H1 (cell line): ENCODE data around the gene TMEM107. TPM values are rescaled to one million over a fixed set of nuclear protein-coding genes. Genes with fewer than 3 reads are reported as not detected.

ENCODE experiments used
- CBX8 ChIP-seq: fragments of 300-800, 300-1000 bp; sonication (generic); IDR thresholded peaks from 2 replicates; pipeline ENCODE4 v1.7.1; 2016; ENCODE audit warnings: low read depth, low read length, borderline replicate concordance
- MAFK ChIP-seq: IDR thresholded peaks from 2 replicates; pipeline ENCODE4 v1.6.1; 2012; ENCODE audit warnings: low read depth, mild to moderate bottlenecking, improper control_type of control experiment, low read length
- NRF1 ChIP-seq: IDR thresholded peaks from 2 replicates; pipeline ENCODE4 v1.6.1; 2011; ENCODE audit warnings: mild to moderate bottlenecking, low read depth, low read length, improper control_type of control experiment
- RBBP5 ChIP-seq: IDR thresholded peaks from 2 replicates; pipeline ENCODE4 v1.7.1; 2012; ENCODE audit warnings: low read depth, mild to moderate bottlenecking, inconsistent platforms, low read length, moderate library complexity, borderline replicate concordance
- SIRT6 ChIP-seq: IDR thresholded peaks from one replicate; pipeline ENCODE4 v1.7.1; 2012; ENCODE audit warnings: low read length, inconsistent platforms
- polyA plus RNA-seq, 7 experiments: library from polyadenylated mRNA; depleted of rRNA in 3 of 7; stranded (reverse) in 5 of 7; unstranded in 2 of 7; fragments of >200 nt in 5 of 7; fragments of 200-250 nt in 2 of 7; gene quantifications; 1 replicate in 5 of 7; 2 replicates in 1 of 7; 4 replicates in 1 of 7; pipeline versions ENCODE4 v1.2.1 to v1.2.3, GENCODE V29; 2011 to 2013; ENCODE audit warnings: missing spikeins in 2 of 7, mixed read lengths in 2 of 7
- total RNA-seq: library from RNA; stranded (reverse); fragmentation: NEBNext Ultra II Directional; extraction: Animal tissue kit (Norgen Biotek cat#: 25700); gene quantifications from 2 replicates; pipeline ENCODE4 v1.2.1, GENCODE V29; 2021
- TF ChIP-seq, protein P1 (sequence below), 3 experiments: IDR thresholded peaks; 1 replicate in 2 of 3; 2 replicates in 1 of 3; pipeline versions ENCODE4 v1.5.1 to v1.6.1; 2011; ENCODE audit warnings: low read length in 3 of 3, mild to moderate bottlenecking in 3 of 3, inconsistent platforms in 2 of 3, low read depth in 1 of 3, moderate library complexity in 1 of 3; ENCODE audit not compliant: insufficient read depth in 1 of 3; ENCODE audit errors: control extremely low read depth in 1 of 3

Gene TMEM107
- total and polyA plus RNA-seq, 2 of the 8 experiments (the other 6 are each of a cell fraction or from before 2014, with no cell fraction given): 17.3 to 21.5 TPM

DNA sequence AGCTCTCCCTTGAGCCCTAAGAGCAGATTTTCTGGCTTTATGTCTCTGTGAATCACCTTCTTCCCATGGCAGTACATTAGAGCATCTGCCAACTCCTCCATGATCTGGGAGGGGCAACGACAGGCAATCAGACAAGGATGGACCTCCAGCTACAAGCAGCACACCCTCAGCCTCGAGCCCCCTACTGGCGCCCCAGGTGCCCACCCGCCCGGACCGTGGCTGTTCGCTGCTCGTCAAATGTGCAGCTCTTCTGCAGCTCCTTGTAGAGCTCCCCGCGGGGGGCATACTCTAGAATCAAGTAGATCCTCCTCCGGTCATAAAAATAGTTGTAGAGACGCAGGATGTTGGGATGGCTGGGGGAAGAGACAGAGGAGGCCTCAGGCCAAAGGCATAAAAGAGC lies 30.4 kb upstream of the TMEM107 start (continued):
- no peak for TF ChIP-seq NRF1
- TF ChIP-seq CBX8: no peak
- TF ChIP-seq RBBP5: no peak
- TF ChIP-seq SIRT6: no peak
- TF ChIP-seq MAFK: no peak
- TF ChIP-seq, protein P1, sequence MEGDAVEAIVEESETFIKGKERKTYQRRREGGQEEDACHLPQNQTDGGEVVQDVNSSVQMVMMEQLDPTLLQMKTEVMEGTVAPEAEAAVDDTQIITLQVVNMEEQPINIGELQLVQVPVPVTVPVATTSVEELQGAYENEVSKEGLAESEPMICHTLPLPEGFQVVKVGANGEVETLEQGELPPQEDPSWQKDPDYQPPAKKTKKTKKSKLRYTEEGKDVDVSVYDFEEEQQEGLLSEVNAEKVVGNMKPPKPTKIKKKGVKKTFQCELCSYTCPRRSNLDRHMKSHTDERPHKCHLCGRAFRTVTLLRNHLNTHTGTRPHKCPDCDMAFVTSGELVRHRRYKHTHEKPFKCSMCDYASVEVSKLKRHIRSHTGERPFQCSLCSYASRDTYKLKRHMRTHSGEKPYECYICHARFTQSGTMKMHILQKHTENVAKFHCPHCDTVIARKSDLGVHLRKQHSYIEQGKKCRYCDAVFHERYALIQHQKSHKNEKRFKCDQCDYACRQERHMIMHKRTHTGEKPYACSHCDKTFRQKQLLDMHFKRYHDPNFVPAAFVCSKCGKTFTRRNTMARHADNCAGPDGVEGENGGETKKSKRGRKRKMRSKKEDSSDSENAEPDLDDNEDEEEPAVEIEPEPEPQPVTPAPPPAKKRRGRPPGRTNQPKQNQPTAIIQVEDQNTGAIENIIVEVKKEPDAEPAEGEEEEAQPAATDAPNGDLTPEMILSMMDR (IDR thresholded peaks at IDR 0.05; ENCODE audit: control extremely low read depth in 1 of 3, insufficient read depth in 1 of 3, low read depth in 1 of 3, low read length in 3 of 3): no peak
